HFF-Myc (cell line): ENCODE results near the gene CACFD1.

Experiments
- DNase-seq: peaks from one replicate; pipeline ENCODE4 v3.0.0-alpha.2; 2011; ENCODE audit warnings: low read depth; ENCODE audit errors: extremely low read depth
- H3K4me3 ChIP-seq: replicated peaks from 2 replicates; pipeline ENCODE4 v1.5.1; 2011; ENCODE audit warnings: low read depth, mild to moderate bottlenecking, control low read depth, low read length
- CTCF ChIP-seq: IDR thresholded peaks from 2 replicates; pipeline ENCODE4 v1.5.1; 2012; ENCODE audit warnings: mild to moderate bottlenecking, low read depth, low read length, control low read depth; ENCODE audit errors: missing control alignments

CACFD1 gene

DNA sequence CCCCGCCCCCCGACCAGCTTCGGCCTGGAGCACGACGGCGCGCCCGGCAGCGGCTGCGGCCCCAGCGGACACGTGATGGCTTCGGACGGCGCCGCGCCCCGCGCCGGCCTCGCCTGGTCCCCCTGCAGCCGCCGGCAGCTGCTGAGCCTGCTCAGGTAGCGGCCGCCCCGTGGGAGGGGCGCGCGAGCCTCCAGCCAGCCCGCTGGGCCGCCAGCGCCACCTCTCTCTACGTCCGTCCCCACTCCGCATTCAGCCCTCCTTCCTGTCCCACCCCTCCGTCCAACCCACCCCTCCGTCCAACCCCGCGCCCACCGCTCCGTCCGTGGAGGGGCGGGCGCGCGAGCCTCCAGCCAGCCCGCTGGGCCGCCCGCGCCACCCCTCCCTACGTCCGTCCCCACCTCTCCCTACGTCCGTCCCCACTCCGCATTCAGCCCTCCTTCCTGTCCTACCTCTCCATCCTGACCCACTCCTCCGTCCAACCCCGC lies 31.1 kb upstream of the CACFD1 start:
- TF ChIP-seq CTCF, result no peak
- H3K4me3 ChIP-seq, result no peak overlapping the region
- no peak for DNase-seq

DNA sequence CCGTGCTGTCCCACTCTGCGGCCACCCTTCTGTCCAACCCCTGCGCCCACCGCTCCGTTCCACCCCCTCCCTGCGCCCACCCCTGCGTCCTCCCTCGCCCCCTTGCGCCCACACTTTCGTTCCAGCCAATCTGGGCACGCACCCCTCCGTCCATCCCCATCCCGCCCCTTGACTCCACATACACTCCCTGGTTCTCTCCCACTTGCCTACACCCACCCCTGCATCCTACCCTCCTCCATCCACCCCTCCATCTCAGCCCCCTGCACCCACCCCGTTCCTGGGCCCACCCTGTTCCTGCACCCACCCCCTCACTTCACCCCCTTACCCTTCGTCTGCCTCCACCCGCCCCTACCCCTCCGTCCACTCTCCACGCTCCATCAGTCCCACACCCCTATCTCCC lies 30.6 kb upstream of the CACFD1 start:
- no peak for DNase-seq
- no peak overlapping the region for H3K4me3 ChIP-seq
- TF ChIP-seq CTCF, result no peak

DNA sequence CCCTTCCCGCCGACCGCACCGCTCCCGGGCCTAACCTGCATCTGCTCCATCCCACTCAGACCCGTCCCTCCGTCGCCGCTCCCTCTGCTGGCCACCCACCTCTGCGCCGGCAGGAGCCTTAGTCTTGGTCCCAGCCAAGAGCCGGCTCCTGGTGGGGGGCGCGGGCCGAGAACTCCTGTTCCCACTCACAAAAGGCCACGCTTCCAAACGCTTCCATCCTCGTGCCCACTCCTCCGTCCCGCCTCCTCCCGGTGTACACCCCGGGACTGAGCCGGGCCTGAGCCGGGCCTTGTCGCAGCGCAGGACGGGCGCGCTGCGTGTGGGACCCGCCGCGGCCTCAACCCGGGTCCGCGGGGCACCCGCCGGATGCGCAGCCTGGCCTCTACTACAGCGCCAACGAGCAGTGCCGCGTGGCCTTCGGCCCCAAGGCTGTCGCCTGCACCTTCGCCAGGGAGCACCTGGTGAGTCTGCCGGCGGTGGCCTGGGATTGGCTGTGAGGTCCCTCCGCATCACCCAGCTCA lies 30.1 kb upstream of the CACFD1 start:
- peak; percentile 46 for TF ChIP-seq CTCF
- DNase-seq, result no peak
- no peak overlapping the region for H3K4me3 ChIP-seq

DNA sequence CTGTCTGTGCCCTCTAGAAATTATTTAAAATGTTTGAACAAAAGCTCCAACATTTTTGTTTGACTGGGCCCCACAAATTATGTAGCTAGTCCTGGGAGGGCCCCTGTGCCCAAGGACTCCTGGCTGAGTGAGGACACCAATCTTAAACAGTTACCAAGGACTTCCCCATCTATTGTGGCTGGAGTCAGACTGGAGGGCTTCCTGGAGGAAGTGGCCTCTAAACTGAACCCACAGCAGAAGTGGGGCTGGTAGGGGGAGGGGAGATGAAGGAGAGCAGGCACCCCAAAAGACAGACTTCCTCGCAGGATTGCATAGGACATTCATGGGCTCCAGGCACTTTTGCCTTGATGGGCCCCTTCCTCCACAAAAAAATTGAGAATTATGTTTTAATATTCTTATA lies 29.5 kb upstream of the CACFD1 start:
- no peak for DNase-seq
- TF ChIP-seq CTCF, result no peak
- H3K4me3 ChIP-seq, result no peak overlapping the region

GRCh38 chr9:133433351-133433843 lies 26.4 kb upstream of the CACFD1 start:
- no peak for TF ChIP-seq CTCF
- no peak overlapping the region for H3K4me3 ChIP-seq
- DNase-seq, result no peak

GRCh38 chr9:133436681-133437080 lies 23.1 kb upstream of the CACFD1 start:
- no peak for TF ChIP-seq CTCF
- no peak for DNase-seq
- H3K4me3 ChIP-seq, result no peak overlapping the region

DNA sequence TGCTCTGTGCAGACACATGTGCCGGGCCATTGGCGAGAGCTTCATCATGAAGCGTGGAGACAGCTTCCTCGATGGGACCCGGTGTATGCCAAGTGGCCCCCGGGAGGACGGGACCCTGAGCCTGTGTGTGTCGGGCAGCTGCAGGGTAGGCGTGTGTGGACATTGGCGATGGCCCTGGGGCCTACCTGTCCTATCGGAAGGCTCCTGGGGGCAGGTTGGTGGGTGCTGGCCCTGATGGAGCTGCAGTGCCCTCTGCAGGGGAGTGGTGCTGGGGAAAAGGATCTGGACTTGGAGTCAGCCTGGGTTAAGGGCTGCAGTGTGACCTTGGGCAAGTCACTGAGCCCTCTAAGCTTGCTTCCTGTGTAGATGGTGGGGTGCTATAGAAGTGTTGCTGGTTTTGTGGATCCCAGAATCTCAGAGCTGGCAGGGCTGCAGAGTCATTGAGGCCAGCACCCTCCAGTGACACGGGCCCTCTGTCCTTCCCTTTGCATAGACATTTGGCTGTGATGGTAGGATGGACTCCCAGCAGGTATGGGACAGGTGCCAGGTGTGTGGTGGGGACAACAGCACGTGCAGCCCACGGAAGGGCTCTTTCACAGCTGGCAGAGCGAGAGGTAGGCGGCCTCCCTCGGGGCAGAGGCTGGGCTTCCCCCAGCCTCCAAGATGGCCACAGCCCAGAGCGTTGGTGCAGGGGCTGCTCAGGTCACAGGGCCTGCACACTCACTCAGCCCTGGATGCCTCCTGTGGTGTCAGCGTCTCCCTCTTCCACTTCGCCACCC lies 21.8 kb upstream of the CACFD1 start:
- peak; percentile 17 for TF ChIP-seq CTCF
- DNase-seq, result no peak
- no peak overlapping the region for H3K4me3 ChIP-seq
